ENCODE measurements around the gene KCNQ1. TPM values are rescaled to one million over a fixed set of nuclear protein-coding genes. Genes with fewer than 3 reads are reported as not detected.

The KCNQ1 gene
- total RNA-seq, 4 donors from 2014 or later = 0.89 to 2.2 (median 1.3) TPM

- no peak for DNase-seq (ENCODE audit: low spot score in 2 of 2)
- H3K27me3 ChIP-seq = no peaks in the 10 kb centered on the region
- no peak overlapping the region for H3K27ac ChIP-seq
- peak overlapping the region; percentile 6 for H3K4me3 ChIP-seq
- H3K4me1 ChIP-seq = peaks cover 5% of the 10 kb centered on the region
- no peaks in the 10 kb centered on the region for H3K36me3 ChIP-seq
- no peaks in the 10 kb centered on the region for H3K9me3 ChIP-seq
- TF ChIP-seq CTCF (IDR thresholded peaks at IDR 0.05) (no peak), POLR2AphosphoS5 (IDR thresholded peaks at IDR 0.05) (no peak), EP300 (IDR thresholded peaks at IDR 0.05) (no peak)
- 59% methylated on average over 7 of the region's 11 CpGs for WGBS
Measured at GRCh38 chr11:2708151-2708581, 263.4 kb downstream of the KCNQ1 start.

- Histone ChIP-seq H3K27ac (no peak overlapping the region), H3K36me3 (no peaks in the 10 kb centered on the region), H3K4me3 (no peak overlapping the region), H3K27me3 (no peaks in the 10 kb centered on the region), H3K4me1 (peaks cover 5% of the 10 kb centered on the region), H3K9me3 (no peaks in the 10 kb centered on the region)
- WGBS = 53% methylated on average over 13 of the region's 14 CpGs
- no peak for TF ChIP-seq EP300 (IDR thresholded peaks at IDR 0.05)
- no peak for TF ChIP-seq POLR2AphosphoS5 (IDR thresholded peaks at IDR 0.05)
- no peak for DNase-seq (ENCODE audit: low spot score in 2 of 2)
Measured at GRCh38 chr11:2708757-2709281, 264.0 kb downstream of the KCNQ1 start.

- Histone ChIP-seq H3K4me3 (no peak overlapping the region), H3K9me3 (no peaks in the 10 kb centered on the region), H3K27ac (no peak overlapping the region), H3K27me3 (no peaks in the 10 kb centered on the region), H3K36me3 (no peaks in the 10 kb centered on the region), H3K4me1 (peaks cover 5% of the 10 kb centered on the region)
- no peak for DNase-seq (ENCODE audit: low spot score in 2 of 2)
- TF ChIP-seq EP300 (IDR thresholded peaks at IDR 0.05) (no peak), POLR2AphosphoS5 (IDR thresholded peaks at IDR 0.05) (no peak), CTCF (IDR thresholded peaks at IDR 0.05) (no peak), POLR2A (IDR thresholded peaks at IDR 0.05) (no peak)
- 43% methylated on average over 8 of the region's 8 CpGs for WGBS
Measured at GRCh38 chr11:2709429-2709828, 264.6 kb downstream of the KCNQ1 start.

- 89% methylated on average over 6 of the region's 6 CpGs for whole genome bisulfite sequencing
- TF ChIP-seq EP300 (IDR thresholded peaks at IDR 0.05) (no peak), POLR2A (IDR thresholded peaks at IDR 0.05) (no peak), CTCF (IDR thresholded peaks at IDR 0.05) (no peak), POLR2AphosphoS5 (IDR thresholded peaks at IDR 0.05) (no peak)
- no peak for DNase-seq (ENCODE audit: low spot score in 2 of 2)
- no peak overlapping the region for H3K27ac ChIP-seq
- no peak overlapping the region for H3K4me3 ChIP-seq
- H3K4me1 ChIP-seq = peaks cover 5% of the 10 kb centered on the region
- no peaks in the 10 kb centered on the region for H3K36me3 ChIP-seq
- H3K9me3 ChIP-seq = no peaks in the 10 kb centered on the region
- no peaks in the 10 kb centered on the region for H3K27me3 ChIP-seq
Measured at GRCh38 chr11:2711161-2711560, 266.4 kb downstream of the KCNQ1 start.

GRCh38 chr11:2713094-2713493 lies 268.3 kb downstream of the KCNQ1 start:
- 69% methylated on average over 12 of the region's 12 CpGs for WGBS
- TF ChIP-seq CTCF (IDR thresholded peaks at IDR 0.05) = no peak
- TF ChIP-seq POLR2A (IDR thresholded peaks at IDR 0.05) = no peak
- TF ChIP-seq POLR2AphosphoS5 (IDR thresholded peaks at IDR 0.05) = no peak
- TF ChIP-seq EP300 (IDR thresholded peaks at IDR 0.05) = no peak
- DNase-seq (ENCODE audit: low spot score in 2 of 2) = no peak
- Histone ChIP-seq H3K9me3 (no peaks in the 10 kb centered on the region), H3K36me3 (no peaks in the 10 kb centered on the region), H3K27me3 (no peaks in the 10 kb centered on the region), H3K4me3 (no peak overlapping the region), H3K4me1 (peaks cover 10% of the 10 kb centered on the region), H3K27ac (no peak overlapping the region)
